NCI-H1694 (cell line): Measurements from ENCODE around the gene COA5.
"Not testable (repeated sequence)": the region's sequence is repeated elsewhere in the genome, so short reads cannot be mapped to it uniquely, and the experiment has no call there.

Experiments
- DNase-seq: peaks from one replicate; lab custom pipeline; 2025; lab: John Stamatoyannopoulos, UW

The COA5 gene

GRCh38 chr2:98606431-98606830, 1.9 kb downstream of the COA5 start:
- no peak for DNase-seq

DNA sequence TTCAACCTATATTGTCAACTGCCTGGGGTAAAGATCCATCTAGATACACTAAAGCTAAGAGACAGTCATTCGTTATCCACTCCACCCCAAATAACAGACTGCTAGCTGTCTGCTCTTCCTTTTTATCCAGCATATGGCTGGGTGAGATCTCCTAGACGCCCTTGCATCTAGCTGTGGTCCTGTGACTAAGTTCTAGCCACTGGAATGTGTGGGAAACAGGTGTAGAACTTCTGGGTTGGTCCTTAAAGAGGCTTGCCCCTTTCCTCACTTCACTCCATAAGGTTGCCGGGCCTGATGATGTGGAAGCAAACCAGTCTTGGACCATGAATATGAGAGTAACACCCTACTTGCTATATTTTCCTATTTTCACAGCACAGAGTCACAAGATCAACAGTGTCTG, 3.2 kb downstream of the COA5 start:
- DNase-seq = no peak

DNA sequence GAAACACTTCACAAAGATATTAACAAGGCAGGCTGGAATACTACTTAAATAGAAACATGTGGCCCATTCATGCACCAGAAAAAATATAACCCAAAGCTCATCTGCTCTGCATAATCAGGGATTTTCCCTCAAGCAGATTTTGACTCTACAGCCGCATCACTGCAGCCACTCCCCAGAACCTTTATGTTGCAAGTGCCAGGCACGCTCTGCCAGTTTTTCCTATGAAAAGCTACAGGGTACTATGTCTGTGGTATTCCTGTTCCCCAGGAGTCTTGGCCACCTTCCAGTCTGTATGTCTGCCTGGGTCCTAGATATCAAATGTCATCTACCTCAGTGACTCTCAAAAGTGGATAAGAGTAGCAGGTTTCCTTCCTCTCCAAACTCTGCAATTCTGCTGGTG, 3.8 kb downstream of the COA5 start:
- no peak for DNase-seq

- DNase-seq = no peak
Observed at GRCh38 chr2:98601532-98602132, 6.7 kb downstream of the COA5 start.

DNA sequence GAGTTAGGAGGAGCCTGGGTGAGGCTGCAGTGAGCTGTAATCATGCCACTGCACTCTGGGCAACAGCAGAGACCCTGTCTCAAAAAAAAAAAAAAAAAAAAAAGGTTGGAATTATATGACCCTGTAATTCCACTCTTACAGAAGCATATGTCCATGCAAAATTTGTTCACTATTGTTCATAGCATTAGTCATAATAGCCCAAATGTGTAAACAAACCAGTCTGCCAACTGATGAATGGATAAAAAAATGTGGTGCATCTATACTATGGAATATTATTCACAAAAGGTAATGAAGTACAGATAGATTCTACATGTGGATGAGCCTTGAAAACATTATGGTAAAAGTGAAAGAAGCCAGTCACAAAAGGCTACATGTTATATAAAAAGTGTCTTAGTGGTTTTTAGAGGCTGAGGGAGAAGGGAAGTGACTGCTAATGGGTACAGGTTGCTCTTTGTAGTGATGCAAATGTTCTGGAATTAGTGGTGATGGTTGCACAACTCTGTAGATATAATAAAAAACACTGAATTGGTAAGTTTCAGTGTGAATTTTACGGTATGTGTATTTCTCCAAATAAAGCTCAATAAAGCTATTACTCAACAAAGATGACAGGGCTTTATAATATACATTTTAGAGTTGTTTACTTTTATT, 9.4 kb downstream of the COA5 start:
- no peak for DNase-seq

DNA sequence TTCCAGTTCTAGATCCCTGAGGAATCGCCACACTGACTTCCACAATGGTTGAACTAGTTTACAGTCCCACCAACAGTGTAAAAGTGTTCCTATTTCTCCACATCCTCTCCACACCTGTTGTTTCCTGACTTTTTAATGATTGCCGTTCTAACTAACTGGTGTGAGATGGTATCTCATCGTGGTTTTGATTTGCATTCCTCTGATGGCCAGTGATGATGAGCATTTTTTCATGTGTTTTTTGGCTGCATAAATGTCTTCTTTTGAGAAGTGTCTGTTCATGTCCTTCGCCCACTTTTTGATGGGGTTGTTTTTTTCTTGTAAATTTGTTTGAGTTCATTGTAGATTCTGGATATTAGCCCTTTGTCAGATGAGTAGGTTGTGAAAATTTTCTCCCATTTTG, 13.6 kb downstream of the COA5 start:
- not testable (repeated sequence) for DNase-seq

GRCh38 chr2:98592565-98592964, 15.7 kb downstream of the COA5 start:
- no peak for DNase-seq

DNA sequence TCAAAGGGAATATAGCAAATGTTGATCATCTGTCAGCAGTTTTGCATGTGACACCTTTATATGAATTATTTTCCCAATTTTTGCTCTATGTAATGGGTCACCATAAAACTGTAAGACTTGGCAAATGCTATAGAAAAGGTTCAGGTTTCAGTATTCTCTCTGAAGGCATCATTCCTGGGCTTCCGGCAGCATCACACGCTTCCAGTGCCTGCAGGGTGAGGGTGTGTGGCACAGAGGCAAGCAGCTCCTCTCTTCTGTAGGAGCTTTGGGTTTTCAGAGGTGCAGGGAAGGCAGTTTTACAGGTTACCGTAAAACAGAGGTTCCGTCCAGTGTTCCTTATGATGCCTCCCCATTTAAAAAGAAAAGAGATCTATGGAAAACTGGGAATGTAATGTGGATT, 18.8 kb downstream of the COA5 start:
- DNase-seq = no peak

GRCh38 chr2:98588880-98589431, 19.4 kb downstream of the COA5 start:
- no peak for DNase-seq

- DNase-seq = no peak
Observed at GRCh38 chr2:98586551-98587140, 21.7 kb downstream of the COA5 start.

DNA sequence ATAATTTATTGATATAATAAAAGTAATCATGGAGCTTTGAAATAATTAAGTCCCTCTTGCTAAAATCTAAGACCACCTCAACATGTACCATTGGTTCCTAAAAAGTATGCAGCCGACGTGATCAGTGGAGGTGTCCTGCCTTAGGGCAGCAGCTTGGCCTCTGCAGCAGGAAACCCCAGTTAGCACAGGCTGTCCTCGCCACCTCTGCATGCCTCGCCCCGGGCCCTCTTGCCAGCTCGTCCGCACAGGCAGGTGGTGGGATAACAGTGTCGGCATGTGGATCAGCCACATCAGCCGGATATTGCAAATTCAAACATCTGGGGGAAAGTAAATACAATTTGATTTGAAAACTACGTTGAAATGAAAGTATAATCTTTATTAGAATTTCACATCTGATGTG, 22.9 kb downstream of the COA5 start:
- DNase-seq = no peak

DNA sequence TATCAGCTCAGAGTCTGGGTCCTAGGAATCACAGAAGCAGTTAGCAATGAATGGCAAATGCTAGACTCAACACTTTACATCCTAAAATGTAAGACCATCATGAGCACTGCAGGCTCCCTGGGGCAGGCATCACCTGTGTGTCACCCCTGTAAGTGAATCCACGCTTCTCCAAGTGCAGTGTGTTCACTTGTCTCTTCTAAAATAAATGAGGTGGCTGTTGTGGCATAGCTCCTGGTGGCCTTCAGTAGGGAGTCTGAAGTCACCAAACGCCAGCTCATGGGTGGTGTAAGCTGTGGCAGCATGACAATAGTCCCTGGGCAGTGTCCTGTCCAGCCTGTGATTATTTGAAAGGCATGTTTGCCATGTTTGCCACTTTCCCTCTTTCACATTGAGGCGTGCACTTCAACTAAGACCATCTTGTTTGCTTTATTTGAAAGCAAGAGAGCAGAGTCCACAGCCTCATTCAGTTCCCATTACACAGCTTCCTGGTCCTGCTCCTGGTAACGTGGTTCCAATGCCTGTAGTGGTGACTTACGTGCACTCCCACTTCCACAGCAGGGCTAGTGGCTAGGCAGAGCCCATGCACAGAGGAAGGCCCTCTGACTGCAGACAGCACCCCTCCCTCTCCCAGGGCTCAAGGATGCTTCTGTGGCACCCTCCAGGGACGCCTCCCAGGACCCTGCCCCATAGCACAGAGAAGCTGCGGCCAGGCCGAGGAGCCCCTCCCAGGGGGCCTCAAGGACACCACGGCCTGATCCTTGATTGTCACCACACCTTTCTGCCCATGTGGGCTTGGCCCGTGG, 24.3 kb downstream of the COA5 start:
- DNase-seq = no peak

- no peak for DNase-seq
Observed at GRCh38 chr2:98583276-98583675, 25.0 kb downstream of the COA5 start.

DNA sequence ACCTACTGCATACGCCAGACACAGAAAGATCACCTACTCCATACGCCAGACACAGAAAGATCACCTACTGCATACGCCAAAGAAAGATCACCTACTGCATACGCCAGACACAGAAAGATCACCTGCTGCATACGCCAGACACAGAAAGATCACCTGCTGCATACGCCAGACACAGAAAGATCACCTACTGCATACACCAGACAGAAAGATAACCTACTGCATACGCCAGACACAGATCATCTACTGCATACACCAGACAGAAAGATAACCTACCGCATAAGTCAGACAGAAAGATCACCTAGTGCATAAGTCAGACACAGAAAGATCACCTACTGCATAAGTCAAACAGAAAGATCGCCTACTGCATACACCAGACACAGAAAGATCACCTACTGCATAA, 25.8 kb downstream of the COA5 start:
- no peak for DNase-seq

GRCh38 chr2:98580656-98581284, 27.5 kb downstream of the COA5 start:
- no peak for DNase-seq

DNA sequence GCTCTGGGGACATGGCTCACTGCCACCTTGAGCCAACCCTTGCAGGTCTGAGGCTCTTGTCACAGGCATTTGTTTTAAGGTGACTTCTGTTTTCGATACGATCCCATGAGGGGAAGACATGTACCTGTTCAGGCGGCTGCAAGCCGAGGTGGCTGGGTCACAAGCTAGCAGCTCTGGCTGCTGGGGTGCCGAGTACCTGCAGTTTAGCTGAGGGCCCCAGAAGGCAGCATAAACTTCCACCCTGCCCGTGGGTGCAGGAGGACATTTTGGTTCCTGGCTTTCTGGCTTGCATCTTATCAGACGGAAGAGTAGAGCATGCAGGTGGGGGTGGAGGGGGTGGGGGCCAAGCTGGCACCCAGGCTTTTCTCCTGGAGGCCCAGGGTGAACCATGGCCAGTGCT, 28.4 kb downstream of the COA5 start:
- no peak for DNase-seq

GRCh38 chr2:98578231-98578630, 30.1 kb downstream of the COA5 start:
- no peak for DNase-seq

DNA sequence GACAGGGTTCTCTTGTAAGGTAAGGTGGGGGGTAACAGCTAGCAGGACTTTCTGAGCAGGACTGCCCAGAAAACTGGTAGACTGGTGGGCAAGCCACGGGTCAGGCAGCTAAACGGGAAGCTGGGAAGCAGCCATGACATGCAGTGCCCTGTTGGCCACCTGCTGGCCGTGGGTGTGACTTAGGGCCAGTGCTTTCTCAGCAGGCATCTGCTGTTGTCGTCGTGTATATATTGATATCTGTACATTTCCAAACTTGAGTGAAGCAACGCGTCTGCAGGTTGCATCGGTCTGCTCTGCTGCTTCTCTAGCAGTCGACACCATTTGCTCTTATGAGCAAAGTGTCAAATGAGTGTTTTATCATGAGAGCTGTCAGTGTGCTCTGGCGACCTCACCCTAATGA, 31.0 kb downstream of the COA5 start:
- DNase-seq = no peak

- no peak for DNase-seq
Observed at GRCh38 chr2:98576666-98577312, 31.5 kb downstream of the COA5 start.

DNA sequence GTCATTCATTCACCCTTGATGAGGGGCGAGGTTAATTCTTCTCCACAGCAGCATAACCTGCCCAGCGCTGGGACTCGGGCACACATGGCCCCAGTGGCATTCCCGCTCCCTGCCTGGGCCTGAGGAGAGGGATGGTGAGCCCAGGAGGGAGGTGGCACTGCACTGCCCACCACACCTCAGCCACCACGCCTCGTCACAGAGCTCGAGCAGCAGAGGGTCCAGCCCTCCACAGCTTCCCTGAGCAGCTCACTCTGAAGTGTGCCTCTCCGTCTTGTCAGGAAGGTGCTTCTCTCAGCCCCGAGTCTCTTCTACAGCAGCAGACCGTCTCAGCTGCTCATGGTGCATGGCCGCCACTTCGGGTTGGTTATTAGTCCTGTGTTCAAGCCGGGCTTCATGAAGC, 34.9 kb downstream of the COA5 start:
- no peak for DNase-seq

DNA sequence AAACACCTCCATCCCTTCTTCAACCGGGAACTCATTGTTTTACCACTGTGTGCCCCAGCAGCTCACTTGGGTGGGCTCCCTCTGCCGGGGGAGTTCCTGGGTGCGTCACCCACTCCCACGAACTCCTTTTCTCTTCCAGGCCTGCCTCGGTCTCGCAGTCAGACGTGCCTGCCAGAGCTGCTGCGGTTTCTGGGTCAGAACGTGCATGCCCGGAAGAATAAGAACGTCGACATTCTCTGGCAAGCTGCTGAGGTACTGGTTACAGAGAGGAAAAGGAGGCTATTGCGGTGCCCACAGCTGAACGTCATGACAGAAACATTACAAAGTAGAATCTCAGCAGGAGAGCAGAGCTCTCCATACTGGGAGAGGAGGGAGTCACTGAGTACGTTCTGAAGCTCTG, 35.6 kb downstream of the COA5 start:
- DNase-seq = no peak

DNA sequence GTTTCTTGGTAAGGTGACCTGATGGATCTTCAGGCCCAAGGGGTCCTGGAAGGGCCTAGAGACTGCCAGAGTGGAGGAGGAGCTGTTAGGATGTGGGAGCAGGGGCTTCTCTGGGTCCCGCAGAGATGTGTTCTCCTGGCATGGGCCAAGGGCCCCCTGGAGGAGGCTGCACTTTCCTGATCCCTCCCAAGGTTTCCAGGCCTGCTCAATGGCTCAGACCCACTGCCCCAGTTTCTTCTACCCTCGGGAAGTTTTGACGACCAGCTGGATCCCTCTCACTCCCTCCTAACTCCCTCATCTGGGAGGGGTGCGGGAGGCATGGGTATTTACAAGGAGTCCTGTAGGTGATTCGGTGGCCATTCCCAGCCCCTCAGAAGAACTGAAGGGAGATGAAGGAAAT, 36.1 kb downstream of the COA5 start:
- no peak for DNase-seq
